Measurements from ENCODE around the gene SV2C.

Gene SV2C

GRCh38 chr5:76187386-76187785, 104.2 kb downstream of the SV2C start:
- Histone ChIP-seq H3K27me3 (no peaks in the 10 kb centered on the region), H3K4me1 (no peaks in the 10 kb centered on the region), H3K9me3 (no peaks in the 10 kb centered on the region), H3K27ac (no peak overlapping the region), H3K4me3 (no peak overlapping the region), H3K36me3 (no peaks in the 10 kb centered on the region)
- no peak for DNase-seq
- no peak for TF ChIP-seq CTCF (IDR thresholded peaks at IDR 0.05)
- intact Hi-C loops (cut with DNase I; ENCODE audit: low total_unique reads): no loop called here

GRCh38 chr5:76190356-76190755, 107.2 kb downstream of the SV2C start:
- H3K4me3 ChIP-seq: no peak overlapping the region
- no peaks in the 10 kb centered on the region for H3K9me3 ChIP-seq
- no peak overlapping the region for H3K27ac ChIP-seq
- H3K4me1 ChIP-seq: no peaks in the 10 kb centered on the region
- H3K36me3 ChIP-seq: no peaks in the 10 kb centered on the region
- intact Hi-C loops (cut with DNase I; ENCODE audit: low total_unique reads): no loop called here
- H3K27me3 ChIP-seq: no peaks in the 10 kb centered on the region
- DNase-seq: no peak
- TF ChIP-seq CTCF (IDR thresholded peaks at IDR 0.05): no peak

- intact Hi-C loops (cut with DNase I; ENCODE audit: low total_unique reads): no loop called here
- no peak overlapping the region for H3K4me3 ChIP-seq
- no peaks in the 10 kb centered on the region for H3K27me3 ChIP-seq
- no peak for TF ChIP-seq CTCF (IDR thresholded peaks at IDR 0.05)
- no peaks in the 10 kb centered on the region for H3K36me3 ChIP-seq
- H3K9me3 ChIP-seq: no peaks in the 10 kb centered on the region
- no peak overlapping the region for H3K27ac ChIP-seq
- no peaks in the 10 kb centered on the region for H3K4me1 ChIP-seq
- no peak for DNase-seq
Measured at GRCh38 chr5:76192837-76193236, 109.7 kb downstream of the SV2C start.

GRCh38 chr5:76193635-76194034, 110.5 kb downstream of the SV2C start:
- no peaks in the 10 kb centered on the region for H3K9me3 ChIP-seq
- intact Hi-C loops (cut with DNase I; ENCODE audit: low total_unique reads): no loop called here
- no peak overlapping the region for H3K27ac ChIP-seq
- H3K27me3 ChIP-seq: no peaks in the 10 kb centered on the region
- no peak overlapping the region for H3K4me3 ChIP-seq
- DNase-seq: no peak
- no peaks in the 10 kb centered on the region for H3K4me1 ChIP-seq
- no peaks in the 10 kb centered on the region for H3K36me3 ChIP-seq
- no peak for TF ChIP-seq CTCF (IDR thresholded peaks at IDR 0.05)

- DNase-seq: no peak
- intact Hi-C loops (cut with DNase I; ENCODE audit: low total_unique reads): no loop called here
- Histone ChIP-seq H3K9me3 (no peaks in the 10 kb centered on the region), H3K27ac (no peak overlapping the region), H3K4me1 (no peaks in the 10 kb centered on the region), H3K4me3 (no peak overlapping the region), H3K36me3 (no peaks in the 10 kb centered on the region), H3K27me3 (no peaks in the 10 kb centered on the region)
- no peak for TF ChIP-seq CTCF (IDR thresholded peaks at IDR 0.05)
Measured at GRCh38 chr5:76194340-76194739, 111.2 kb downstream of the SV2C start.

- intact Hi-C loops (cut with DNase I; ENCODE audit: low total_unique reads): no loop called here
- H3K36me3 ChIP-seq: no peaks in the 10 kb centered on the region
- H3K4me1 ChIP-seq: no peaks in the 10 kb centered on the region
- H3K4me3 ChIP-seq: no peak overlapping the region
- TF ChIP-seq CTCF (IDR thresholded peaks at IDR 0.05): no peak
- DNase-seq: no peak
- no peaks in the 10 kb centered on the region for H3K9me3 ChIP-seq
- H3K27ac ChIP-seq: no peak overlapping the region
- no peaks in the 10 kb centered on the region for H3K27me3 ChIP-seq
Measured at GRCh38 chr5:76196457-76196856, 113.3 kb downstream of the SV2C start.
